Esophagus squamous epithelium (tissue), 4 donors: ENCODE data around the gene CAMK1D.

Experiments used
- POLR2A ChIP-seq, 4 donors: fragments of 450-650 bp; IDR thresholded peaks; one replicate each; pipeline ENCODE4 v1.6.1; 2017; ENCODE audit warnings: antibody characterized with exemption in 4 of 4, mild to moderate bottlenecking in 4 of 4, moderate library complexity in 3 of 4
- TF ChIP-seq, protein P1 (sequence below), 6 experiments: fragments of 450-650 bp in 4 of 6; fragments of 200-600 bp in 2 of 6; sonication (generic) in 2 of 6; IDR thresholded peaks; one replicate each; pipeline ENCODE4 v1.5.1; 2016 to 2019; ENCODE audit warnings: antibody characterized with exemption in 6 of 6, mild to moderate bottlenecking in 4 of 6, moderate library complexity in 4 of 6

DNA sequence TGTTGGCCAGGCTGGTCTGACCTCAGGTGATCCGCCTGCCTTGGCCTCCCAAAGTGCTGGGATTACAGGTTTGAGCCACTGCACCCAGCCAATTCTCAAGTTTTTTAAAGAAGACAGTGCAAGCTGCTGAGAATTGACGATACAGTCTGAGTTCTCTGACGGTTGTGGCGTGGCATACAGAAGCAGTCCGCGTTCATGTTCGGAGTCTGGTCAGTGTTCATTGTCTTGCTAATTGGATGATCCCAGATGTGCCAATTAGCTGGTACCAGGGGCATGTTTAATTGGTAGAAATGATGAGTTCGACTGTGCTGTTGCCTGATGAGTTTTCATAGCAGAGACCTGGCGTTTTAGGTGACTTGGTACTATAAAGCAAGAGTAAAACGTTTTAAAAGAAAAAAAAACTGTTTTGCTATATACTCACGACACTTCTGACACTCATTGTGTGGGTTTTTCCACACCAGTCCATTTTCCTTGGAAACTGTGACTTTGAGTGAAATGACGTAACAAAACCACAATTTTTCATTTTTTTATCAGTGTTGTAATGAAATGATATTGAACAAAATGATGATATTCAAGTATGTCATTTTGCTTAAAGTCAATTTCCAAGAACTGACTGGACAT is 32.3 kb downstream of the CAMK1D start:
- TF ChIP-seq, protein P1, sequence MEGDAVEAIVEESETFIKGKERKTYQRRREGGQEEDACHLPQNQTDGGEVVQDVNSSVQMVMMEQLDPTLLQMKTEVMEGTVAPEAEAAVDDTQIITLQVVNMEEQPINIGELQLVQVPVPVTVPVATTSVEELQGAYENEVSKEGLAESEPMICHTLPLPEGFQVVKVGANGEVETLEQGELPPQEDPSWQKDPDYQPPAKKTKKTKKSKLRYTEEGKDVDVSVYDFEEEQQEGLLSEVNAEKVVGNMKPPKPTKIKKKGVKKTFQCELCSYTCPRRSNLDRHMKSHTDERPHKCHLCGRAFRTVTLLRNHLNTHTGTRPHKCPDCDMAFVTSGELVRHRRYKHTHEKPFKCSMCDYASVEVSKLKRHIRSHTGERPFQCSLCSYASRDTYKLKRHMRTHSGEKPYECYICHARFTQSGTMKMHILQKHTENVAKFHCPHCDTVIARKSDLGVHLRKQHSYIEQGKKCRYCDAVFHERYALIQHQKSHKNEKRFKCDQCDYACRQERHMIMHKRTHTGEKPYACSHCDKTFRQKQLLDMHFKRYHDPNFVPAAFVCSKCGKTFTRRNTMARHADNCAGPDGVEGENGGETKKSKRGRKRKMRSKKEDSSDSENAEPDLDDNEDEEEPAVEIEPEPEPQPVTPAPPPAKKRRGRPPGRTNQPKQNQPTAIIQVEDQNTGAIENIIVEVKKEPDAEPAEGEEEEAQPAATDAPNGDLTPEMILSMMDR (IDR thresholded peaks at IDR 0.05) = no peak
- no peak for TF ChIP-seq POLR2A (IDR thresholded peaks at IDR 0.05)
